ENCODE data around the gene SNAP29.
"Not testable (repeated sequence)": the region's sequence is repeated elsewhere in the genome, so short reads cannot be mapped to it uniquely, and the experiment has no call there.

The SNAP29 gene

GRCh38 chr22:20887375-20887774, 28.6 kb downstream of the SNAP29 start:
- Mint-ChIP-seq H3K36me3 (peaks cover 38 to 47% of the 10 kb centered on the region in 2 donors), H3K27me3 (no peaks in the 10 kb centered on the region), H3K27ac (no peak overlapping the region), H3K4me1 (peaks cover 2 to 8% of the 10 kb centered on the region in 2 donors), H3K9me3 (no peaks in the 10 kb centered on the region), H3K4me3 (no peak overlapping the region)
- DNase-seq (no peak), ATAC-seq (replicated peaks) (no peak)

GRCh38 chr22:20889025-20889704, 30.4 kb downstream of the SNAP29 start:
- Mint-ChIP-seq H3K36me3 (peaks cover 28 to 36% of the 10 kb centered on the region in 2 donors), H3K4me1 (peaks cover 2 to 8% of the 10 kb centered on the region in 2 donors), H3K27me3 (no peaks in the 10 kb centered on the region), H3K27ac (no peak overlapping the region), H3K9me3 (no peaks in the 10 kb centered on the region), H3K4me3 (no peak overlapping the region)
- DNase-seq (no peak), ATAC-seq (replicated peaks) (no peak)

- Mint-ChIP-seq H3K9me3 (no peaks in the 10 kb centered on the region), H3K36me3 (peaks cover 24 to 29% of the 10 kb centered on the region in 2 donors), H3K27ac (no peak overlapping the region), H3K4me1 (peaks cover 2 to 8% of the 10 kb centered on the region in 2 donors), H3K27me3 (no peaks in the 10 kb centered on the region), H3K4me3 (no peak overlapping the region)
- ATAC-seq (replicated peaks) (no peak), DNase-seq (no peak)
Measured at GRCh38 chr22:20889904-20890540, 31.2 kb downstream of the SNAP29 start.

GRCh38 chr22:20890975-20891374, 32.2 kb downstream of the SNAP29 start:
- Mint-ChIP-seq H3K27ac (no peak overlapping the region), H3K9me3 (no peaks in the 10 kb centered on the region), H3K36me3 (peaks cover 17 to 21% of the 10 kb centered on the region in 2 donors), H3K27me3 (no peaks in the 10 kb centered on the region), H3K4me3 (no peak overlapping the region), H3K4me1 (no peaks in the 10 kb centered on the region)
- ATAC-seq (replicated peaks), result no peak
- DNase-seq, result no peak

GRCh38 chr22:20897737-20898136, 38.9 kb downstream of the SNAP29 start:
- H3K27ac Mint-ChIP-seq; H3K9me3 Mint-ChIP-seq; H3K27me3 Mint-ChIP-seq; H3K4me1 Mint-ChIP-seq; H3K4me3 Mint-ChIP-seq; DNase-seq; ATAC-seq (replicated peaks); H3K36me3 Mint-ChIP-seq: not testable (repeated sequence)

- Mint-ChIP-seq H3K27me3 (no peaks in the 10 kb centered on the region), H3K4me1 (no peaks in the 10 kb centered on the region), H3K4me3 (no peak overlapping the region), H3K9me3 (no peaks in the 10 kb centered on the region), H3K27ac (no peak overlapping the region), H3K36me3 (no peaks in the 10 kb centered on the region)
- DNase-seq (no peak), ATAC-seq (replicated peaks) (no peak)
Measured at GRCh38 chr22:20899827-20900423, 41.1 kb downstream of the SNAP29 start.

GRCh38 chr22:20901093-20902033, 42.6 kb downstream of the SNAP29 start:
- ATAC-seq (replicated peaks); H3K4me1 Mint-ChIP-seq; H3K4me3 Mint-ChIP-seq; H3K27me3 Mint-ChIP-seq; H3K36me3 Mint-ChIP-seq; DNase-seq; H3K9me3 Mint-ChIP-seq; H3K27ac Mint-ChIP-seq: not testable (repeated sequence)

- Mint-ChIP-seq H3K36me3 (no peaks in the 10 kb centered on the region), H3K27ac (no peak overlapping the region), H3K9me3 (no peaks in the 10 kb centered on the region), H3K4me3 (no peak overlapping the region), H3K27me3 (no peaks in the 10 kb centered on the region), H3K4me1 (no peaks in the 10 kb centered on the region)
- DNase-seq (no peak), ATAC-seq (replicated peaks) (no peak)
Measured at GRCh38 chr22:20903093-20903492, 44.3 kb downstream of the SNAP29 start.

DNA sequence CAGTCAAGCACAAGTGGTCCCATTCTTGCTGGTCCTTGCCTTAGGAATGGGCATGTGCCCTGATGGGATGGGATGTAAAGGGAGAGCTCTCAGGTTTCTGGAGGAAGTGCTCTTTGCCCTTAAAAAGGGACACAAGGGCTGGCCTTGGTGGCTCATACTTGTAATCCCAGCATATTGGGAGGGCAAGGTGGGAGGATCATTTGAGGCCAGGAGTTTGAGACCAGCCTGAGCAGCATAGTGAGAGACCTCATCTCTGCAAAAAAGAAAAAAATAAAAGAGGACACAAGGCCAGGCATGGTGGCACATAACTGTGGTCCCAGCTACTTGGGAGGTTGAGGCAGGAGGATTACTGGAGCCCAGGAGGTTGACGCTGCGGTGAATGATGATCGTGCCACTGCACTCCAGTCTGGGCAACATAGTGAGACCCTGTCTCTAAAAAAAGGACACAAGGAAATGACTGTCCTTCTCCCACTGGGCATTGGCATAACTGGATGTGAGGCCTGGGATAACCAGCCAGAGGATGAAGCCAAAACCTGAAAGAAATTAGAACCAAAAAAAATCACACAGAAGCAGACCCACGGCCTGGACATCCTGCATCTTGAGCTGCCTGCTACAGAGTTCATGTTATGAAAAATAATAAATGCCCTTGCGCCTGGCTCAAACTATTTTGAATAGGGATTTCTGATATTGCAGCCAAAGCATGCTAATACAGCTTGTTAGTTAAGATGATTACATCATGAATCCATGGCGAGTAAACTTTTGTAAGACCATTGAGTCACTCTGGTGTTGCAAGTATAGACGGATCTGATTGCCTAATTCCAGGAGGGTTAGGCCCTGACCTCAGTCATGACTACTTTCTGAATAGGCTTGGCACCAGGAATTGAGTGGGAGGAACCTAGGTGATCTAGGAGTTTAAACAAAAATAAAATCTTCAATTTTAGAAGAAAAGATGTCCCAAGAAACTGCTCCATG, 45.5 kb downstream of the SNAP29 start:
- H3K4me3 Mint-ChIP-seq, result no peak overlapping the region
- ATAC-seq (replicated peaks) (no peak), DNase-seq (no peak)
- H3K4me1 Mint-ChIP-seq, result no peaks in the 10 kb centered on the region
- H3K9me3 Mint-ChIP-seq, result no peaks in the 10 kb centered on the region
- H3K27ac Mint-ChIP-seq, result no peak overlapping the region
- no peaks in the 10 kb centered on the region for H3K27me3 Mint-ChIP-seq
- no peaks in the 10 kb centered on the region for H3K36me3 Mint-ChIP-seq

GRCh38 chr22:20904980-20905355, 46.2 kb downstream of the SNAP29 start:
- DNase-seq (no peak), ATAC-seq (replicated peaks) (no peak)
- H3K36me3 Mint-ChIP-seq, result no peaks in the 10 kb centered on the region
- H3K27ac Mint-ChIP-seq, result no peak overlapping the region
- no peaks in the 10 kb centered on the region for H3K27me3 Mint-ChIP-seq
- H3K9me3 Mint-ChIP-seq, result no peaks in the 10 kb centered on the region
- H3K4me1 Mint-ChIP-seq, result no peaks in the 10 kb centered on the region
- no peak overlapping the region for H3K4me3 Mint-ChIP-seq

- Mint-ChIP-seq H3K27me3 (no peaks in the 10 kb centered on the region), H3K4me3 (no peak overlapping the region), H3K9me3 (no peaks in the 10 kb centered on the region), H3K4me1 (no peaks in the 10 kb centered on the region), H3K36me3 (no peaks in the 10 kb centered on the region), H3K27ac (no peak overlapping the region)
- DNase-seq, result no peak
- no peak for ATAC-seq (replicated peaks)
Measured at GRCh38 chr22:20905415-20906386, 46.9 kb downstream of the SNAP29 start.

GRCh38 chr22:20906387-20906767, 47.6 kb downstream of the SNAP29 start:
- DNase-seq (no peak), ATAC-seq (replicated peaks) (no peak)
- Mint-ChIP-seq H3K4me3 (no peak overlapping the region), H3K27me3 (no peaks in the 10 kb centered on the region), H3K27ac (no peak overlapping the region), H3K9me3 (no peaks in the 10 kb centered on the region), H3K4me1 (no peaks in the 10 kb centered on the region), H3K36me3 (no peaks in the 10 kb centered on the region)

- H3K27me3 Mint-ChIP-seq; ATAC-seq (replicated peaks); H3K27ac Mint-ChIP-seq; H3K4me1 Mint-ChIP-seq; H3K9me3 Mint-ChIP-seq; DNase-seq; H3K36me3 Mint-ChIP-seq; H3K4me3 Mint-ChIP-seq: not testable (repeated sequence)
Measured at GRCh38 chr22:20908717-20909116, 49.9 kb downstream of the SNAP29 start.

Data from stimulated activated naive B cell treated with anti-CD40 and anti-IgM and Interleukin-4, amounts not matched to agents 10 μg/mL and 1 μg/mL and 100 μg/mL, for 72 hours (primary cell).